Tongue (tissue), 2 donors: ENCODE measurements around the gene SUPV3L1. TPM values are rescaled to one million over a fixed set of nuclear protein-coding genes. Genes with fewer than 3 reads are reported as not detected.
"Not testable (repeated sequence)": the region's sequence is repeated elsewhere in the genome, so short reads cannot be mapped to it uniquely, and the experiment has no call there.

Experiments used
- DNase-seq: peaks from one replicate; pipeline ENCODE4 v3.0.0-alpha.2; 2015
- total RNA-seq: library from RNA; depleted of rRNA; stranded (reverse); fragments of >200 nt; gene quantifications from one replicate; pipeline ENCODE4 v1.2.3, GENCODE V29; 2014

The SUPV3L1 gene
- total RNA-seq, 1 donor from 2014 or later = 20.7 TPM

DNA sequence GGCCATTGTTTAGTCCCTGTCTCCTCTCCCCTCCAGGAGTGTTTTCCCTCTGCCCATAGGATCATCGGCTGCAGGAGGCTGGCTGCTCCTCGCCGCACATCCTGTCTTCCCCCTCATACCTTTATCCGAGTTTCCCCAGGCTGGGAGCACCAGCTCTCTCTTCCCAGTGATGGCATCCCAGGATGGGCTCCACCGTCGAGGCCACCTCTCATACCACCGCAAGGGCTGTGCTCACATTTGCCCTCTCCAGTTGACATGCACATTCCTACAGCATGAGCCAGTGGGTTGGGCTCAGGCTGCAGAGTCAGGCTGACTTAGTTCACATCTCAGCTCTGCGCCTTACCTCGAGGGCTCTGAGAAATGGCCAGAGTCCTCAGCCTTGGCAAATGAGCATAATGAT, 52.2 kb downstream of the SUPV3L1 start:
- DNase-seq = no peak

DNA sequence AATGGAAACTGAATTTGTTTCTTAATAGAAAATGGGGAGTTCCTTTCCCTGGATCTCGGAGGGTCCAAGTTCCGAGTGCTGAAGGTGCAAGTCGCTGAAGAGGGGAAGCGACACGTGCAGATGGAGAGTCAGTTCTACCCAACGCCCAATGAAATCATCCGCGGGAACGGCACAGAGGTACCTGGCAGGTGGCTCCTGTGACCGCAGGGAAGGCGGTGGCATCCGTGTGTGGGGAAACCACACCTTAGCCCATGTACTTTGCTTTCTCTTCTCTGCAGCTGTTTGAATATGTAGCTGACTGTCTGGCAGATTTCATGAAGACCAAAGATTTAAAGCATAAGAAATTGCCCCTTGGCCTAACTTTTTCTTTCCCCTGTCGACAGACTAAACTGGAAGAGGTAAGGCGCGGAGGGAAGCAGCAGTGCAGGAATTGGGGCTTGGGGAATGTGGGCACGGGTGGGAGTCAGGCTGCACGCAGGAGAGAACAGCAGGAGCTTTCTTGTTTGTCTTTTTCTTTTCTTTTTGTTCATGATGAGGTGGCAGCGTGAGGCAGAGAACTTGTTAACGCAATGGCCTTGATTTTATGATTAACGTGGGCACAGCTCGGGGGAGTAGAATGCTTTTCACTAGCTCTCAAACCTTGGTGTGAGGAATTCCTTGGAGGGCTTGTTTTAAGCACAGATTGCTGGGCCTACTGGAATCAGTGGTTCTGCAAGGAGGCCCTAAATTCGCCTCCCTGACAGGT, 52.9 kb downstream of the SUPV3L1 start:
- no peak for DNase-seq

DNA sequence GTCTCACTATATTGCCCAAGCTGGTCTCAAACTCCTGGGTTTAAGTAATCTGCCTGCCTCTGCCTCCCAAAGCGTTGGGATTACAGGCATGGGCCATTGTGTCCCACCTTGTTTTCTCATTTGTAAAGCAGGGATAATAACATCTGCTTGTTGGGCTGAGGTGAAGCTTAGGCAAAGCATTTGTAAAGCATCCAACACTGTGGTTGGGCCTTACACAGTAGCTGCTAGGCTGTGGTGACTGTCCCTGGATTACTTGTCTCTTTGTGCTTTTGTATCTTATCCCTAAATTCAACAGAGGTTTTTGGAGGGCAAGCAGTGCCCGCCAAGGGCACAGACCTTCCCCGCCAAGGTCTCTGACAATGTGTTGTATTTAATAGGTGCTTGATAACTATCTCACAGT, 54.4 kb downstream of the SUPV3L1 start:
- DNase-seq = no peak

DNA sequence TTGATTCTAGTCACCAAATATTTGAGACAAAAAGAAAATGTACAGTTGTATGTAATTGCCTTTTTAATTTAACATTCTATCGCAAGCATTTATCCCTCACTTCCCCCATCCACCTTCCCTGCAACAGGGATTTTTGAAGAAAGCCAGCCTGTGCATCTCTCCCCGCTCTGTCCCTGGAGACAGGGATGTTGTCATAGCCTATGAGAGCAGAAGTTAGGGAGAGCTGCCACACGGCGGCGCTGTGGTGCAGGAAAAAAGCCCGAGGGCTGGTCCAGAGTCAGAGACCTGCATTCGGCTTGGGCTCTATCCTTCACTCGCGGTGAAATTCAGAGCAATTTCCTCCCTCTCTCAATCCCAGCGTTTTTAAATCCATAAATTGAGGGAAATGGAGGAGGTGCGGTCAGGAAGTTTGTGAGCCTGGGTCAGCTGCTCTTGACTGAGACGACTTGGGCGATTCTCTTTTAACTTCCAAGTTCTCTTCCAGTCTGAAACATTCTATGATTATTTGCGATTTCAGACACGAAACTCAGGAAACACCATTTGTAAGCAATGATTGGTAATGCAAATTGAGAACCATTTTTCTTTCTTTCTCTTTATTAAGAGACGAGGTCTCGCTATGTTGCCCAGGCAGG, 57.6 kb downstream of the SUPV3L1 start:
- DNase-seq = peak; percentile 95

DNA sequence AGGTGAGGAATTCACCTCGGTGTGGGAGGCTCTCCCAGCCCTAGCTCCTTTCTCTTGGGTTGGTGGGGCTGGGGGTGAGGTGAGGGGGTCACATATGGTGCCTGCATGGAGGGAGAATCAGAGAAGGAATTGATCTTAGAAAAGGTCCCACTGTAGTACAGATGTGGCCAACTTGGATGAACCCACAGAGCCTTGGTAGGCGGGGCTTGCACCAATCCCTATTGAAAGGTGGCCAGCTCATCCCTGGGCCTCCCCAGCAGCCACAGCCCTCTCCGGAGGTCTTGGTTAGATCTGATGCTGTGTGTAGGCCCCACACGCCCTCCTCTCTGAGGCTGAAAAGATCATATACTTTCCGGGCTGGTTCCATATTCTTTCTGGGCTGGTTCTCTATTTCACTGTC, 59.1 kb downstream of the SUPV3L1 start:
- no peak for DNase-seq

DNA sequence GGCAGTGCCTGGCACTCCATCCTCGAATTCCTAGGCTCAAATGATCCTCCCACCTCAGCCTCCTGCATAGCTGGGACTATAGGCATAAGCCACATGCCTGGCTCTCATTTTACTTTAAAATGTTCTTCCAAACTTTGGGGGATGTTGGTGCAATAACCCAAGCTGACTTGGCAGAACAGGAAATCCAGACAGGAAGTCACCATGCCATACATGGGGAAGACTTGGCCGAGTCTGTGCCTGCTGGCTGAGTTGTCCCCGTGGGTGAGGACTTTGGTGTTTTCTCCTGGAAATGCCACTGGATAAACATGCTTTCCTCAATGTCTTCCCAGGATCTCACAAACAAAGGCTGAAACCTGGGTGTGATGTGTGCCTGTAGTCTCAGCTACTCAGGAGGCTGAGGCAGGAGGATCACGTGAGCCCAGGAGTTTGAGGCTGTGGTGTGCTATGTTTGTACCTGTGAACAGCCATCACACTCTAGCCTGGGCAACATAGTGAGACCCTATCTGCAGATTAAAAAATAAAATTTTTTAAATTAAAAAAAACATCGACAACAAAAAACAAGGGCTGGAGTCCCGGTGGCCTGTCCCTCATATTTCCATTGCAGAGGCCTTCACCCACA, 59.9 kb downstream of the SUPV3L1 start:
- no peak for DNase-seq

DNA sequence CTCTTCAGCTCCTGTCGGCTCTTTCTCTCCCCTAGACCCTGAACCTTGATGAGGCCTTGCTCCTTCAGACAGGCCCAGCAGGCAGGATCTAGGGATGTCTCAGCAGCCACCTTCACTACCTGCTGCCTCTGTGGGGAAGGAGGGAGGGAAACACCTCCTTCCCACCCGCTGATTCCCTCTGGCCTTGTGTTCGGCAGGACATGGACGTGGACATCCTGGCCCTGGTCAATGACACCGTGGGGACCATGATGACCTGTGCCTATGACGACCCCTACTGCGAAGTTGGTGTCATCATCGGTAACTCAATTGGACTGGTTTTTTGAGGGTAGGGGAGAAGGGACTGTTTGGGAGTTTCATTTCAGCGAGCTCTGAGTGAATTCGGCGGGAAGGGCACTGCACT, 60.4 kb downstream of the SUPV3L1 start:
- DNase-seq = no peak

DNA sequence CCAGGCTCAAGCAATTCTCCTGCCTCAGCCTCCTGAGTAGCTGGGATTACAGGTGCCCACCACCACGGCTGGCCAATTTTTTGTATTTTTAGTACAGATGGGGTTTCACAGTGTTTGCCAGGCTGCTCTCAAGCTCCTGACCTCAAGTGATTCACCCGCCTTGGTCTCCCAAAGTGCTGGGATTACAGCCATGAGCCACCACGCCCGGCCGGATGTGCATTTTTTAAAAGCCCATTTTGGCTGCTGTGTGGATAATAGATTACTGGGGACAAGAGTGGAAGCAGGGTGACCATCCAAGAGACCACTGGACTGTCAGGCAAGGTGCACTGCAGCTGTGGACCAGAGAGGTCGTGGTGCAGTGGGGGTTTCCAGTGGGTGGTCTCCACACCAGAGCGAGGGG, 61.5 kb downstream of the SUPV3L1 start:
- no peak for DNase-seq

DNA sequence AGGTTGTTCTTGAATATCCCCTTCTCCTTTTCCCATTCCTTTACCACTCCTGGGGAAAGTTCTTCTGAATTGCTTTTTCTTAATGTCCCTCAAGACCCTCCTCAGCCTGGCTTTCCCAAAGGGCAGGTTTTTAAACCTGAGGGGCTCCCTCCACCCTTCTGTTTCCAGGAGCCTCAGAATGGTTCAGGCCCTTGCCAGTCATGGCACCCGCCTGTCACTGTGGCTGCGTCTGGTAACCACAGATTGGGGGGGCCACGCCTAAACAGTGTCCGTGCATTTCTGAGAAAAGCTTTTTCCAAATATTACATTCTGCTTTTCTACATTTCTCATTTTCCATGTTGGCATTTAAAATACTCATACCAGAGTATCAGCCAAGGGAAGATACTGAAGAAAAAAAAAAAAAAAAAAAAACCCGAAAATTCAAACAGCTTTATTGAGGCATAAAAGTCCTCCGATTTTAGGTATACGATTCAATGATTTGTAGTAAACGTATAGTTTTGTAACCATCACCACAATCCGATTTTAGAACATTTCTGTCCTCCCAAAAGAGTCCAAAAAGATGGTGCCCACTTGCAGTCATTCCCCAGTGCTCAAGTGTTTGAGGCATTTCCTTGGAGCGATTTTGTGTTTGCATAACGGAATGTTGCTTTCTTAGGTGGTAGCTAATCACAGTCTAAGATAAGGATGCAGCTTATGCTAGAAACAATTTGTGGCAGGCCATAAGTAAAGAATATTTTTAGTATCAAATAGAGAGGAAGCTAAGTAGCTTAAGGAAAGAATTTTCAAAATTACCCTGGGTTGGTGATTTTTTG, 62.2 kb downstream of the SUPV3L1 start:
- no peak for DNase-seq

DNA sequence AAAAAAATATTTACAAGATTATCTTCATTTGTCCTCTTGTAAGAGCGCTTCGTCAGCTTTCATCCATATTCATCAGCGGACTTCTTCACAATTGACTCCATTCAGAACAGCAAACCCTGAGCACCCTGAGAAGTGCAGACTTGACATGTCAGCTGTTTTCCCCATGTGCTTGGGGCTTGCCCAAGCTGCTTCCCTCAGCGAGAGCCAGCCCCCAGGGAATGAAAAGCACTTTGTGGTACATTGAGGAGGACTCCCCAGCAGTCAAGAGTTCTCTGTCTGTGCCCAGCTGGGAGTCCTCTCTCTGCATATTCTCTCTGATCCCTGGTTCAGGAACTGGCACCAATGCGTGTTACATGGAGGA, 62.8 kb downstream of the SUPV3L1 start:
- peak; percentile 32 for DNase-seq

DNA sequence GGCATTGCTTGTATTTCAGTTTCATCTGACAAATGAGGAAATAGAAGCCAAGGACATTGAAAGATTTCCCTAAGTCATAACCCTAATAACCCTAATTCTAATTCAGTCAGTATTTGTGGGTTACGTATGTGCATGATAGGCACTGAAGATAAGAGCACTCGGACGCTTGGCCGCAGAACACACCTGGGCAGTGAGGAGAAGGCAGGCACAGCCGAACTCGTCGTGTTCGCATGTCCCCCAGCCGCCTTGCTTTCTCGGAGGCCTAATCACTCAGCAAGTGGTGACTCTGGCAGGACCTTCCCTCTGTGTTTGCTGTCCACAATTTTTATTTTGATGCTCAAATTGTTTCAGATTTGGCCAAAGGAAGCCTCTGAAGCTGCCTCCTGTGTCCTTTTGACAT, 63.8 kb downstream of the SUPV3L1 start:
- DNase-seq = no peak

DNA sequence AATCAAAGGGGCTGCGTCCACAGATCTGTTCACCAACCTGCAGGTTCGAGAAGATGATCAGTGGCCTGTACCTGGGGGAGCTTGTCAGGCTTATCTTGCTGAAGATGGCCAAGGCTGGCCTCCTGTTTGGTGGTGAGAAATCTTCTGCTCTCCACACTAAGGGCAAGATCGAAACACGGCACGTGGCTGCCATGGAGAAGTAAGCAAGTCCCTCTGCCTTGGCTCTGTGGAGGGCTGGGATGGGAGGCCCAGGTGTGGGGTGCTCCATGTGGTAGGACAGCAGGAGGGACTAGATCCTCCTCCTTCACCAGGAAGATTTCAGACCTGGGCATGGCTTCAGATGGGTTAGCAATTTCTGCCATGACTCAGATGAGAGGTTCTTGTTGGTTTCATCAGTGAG, 66.0 kb downstream of the SUPV3L1 start:
- DNase-seq = no peak

DNA sequence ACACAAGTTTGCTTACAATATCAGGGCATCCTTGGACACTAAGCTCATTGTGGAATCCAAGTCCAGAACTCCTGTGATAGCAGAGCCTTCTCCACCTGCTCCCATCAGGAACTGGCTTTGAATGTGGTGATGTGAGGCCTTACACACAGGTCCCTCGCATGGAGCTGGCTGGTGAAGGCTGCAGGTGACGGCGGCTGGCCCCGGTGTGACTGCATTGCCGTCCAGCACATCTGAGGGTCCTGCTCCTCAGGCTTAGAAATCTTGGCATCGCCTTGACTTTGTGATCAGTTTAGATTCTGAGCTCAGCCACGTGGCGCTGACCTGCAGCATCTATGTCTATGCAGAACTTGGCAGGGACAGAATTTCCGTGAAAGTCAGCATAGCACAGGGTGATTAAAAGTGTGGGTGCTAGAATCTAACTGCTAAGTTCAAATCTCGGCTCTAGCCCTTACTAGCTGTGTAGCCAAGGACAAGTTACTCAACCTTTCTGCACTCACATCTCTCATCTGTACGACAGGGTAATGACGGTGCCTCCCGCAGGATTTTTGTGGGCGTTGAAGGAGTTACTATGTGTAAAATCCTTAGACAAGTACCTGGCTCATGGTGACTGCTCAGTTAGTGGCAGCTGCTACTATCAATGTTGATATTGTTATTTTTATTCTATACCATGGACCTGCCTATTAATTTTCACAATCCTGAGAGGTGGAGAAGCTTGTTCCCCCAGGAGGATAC, 66.7 kb downstream of the SUPV3L1 start:
- DNase-seq = no peak

DNA sequence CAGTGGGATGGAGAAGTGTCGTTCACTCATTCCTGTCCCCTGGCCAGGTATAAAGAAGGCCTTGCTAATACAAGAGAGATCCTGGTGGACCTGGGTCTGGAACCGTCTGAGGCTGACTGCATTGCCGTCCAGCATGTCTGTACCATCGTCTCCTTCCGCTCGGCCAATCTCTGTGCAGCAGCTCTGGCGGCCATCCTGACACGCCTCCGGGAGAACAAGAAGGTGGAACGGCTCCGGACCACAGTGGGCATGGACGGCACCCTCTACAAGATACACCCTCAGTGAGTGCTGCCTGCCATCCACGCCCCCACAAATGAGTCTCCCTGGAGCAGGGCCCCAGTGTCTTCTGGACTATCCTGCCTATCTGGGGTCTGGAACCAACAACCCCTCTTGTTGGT, 67.3 kb downstream of the SUPV3L1 start:
- no peak for DNase-seq

DNA sequence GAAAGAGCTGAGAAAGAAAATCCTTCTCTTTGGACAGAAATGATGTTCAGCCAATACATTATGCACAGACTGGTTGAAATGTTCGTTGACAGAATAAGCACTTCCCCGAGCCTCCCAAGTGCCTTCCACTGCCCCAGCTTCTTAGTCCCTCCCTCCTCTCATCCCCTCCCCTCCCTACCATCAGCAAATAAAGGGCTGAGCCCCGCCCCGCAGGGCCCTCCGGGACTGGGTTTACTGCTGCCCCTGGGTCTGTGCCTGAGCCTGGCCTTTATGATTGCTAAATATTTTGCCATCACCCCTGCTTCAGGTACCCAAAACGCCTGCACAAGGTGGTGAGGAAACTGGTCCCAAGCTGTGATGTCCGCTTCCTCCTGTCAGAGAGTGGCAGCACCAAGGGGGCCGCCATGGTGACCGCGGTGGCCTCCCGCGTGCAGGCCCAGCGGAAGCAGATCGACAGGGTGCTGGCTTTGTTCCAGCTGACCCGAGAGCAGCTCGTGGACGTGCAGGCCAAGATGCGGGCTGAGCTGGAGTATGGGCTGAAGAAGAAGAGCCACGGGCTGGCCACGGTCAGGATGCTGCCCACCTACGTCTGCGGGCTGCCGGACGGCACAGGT, 68.2 kb downstream of the SUPV3L1 start:
- DNase-seq = no peak

DNA sequence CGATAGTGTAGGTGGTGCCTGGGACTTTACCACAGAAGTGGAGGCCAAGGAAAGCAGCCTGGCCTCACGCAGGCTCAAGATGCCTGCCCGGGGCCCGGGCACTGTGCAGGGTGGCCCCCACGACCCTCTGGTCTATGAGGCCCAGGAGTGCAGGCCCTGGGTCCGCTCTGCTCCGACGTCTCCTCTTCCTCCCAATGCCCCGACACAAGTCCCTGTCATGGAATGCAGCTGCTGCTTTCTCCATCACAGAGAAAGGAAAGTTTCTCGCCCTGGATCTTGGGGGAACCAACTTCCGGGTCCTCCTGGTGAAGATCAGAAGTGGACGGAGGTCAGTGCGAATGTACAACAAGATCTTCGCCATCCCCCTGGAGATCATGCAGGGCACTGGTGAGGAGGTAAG, 70.0 kb downstream of the SUPV3L1 start:
- DNase-seq = no peak

DNA sequence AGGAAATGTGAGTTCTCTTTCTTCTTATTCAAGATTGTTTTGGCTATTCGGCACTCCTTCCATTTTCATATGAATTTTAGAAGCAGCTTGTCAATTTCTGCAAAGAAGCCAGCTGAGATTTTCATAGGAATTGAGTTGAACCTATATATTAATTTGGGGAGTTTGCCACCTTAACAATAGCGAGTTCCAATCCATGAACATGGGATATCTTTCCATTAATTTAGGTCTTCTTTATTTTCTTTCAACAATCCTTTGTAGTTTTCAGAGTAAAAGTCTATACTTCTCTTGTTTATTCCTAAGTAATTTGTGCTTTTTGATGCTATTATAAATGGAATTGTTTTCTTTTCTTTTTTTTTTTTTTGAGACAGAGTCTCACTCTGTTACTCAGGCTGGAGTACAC, 71.4 kb downstream of the SUPV3L1 start:
- not testable (repeated sequence) for DNase-seq

DNA sequence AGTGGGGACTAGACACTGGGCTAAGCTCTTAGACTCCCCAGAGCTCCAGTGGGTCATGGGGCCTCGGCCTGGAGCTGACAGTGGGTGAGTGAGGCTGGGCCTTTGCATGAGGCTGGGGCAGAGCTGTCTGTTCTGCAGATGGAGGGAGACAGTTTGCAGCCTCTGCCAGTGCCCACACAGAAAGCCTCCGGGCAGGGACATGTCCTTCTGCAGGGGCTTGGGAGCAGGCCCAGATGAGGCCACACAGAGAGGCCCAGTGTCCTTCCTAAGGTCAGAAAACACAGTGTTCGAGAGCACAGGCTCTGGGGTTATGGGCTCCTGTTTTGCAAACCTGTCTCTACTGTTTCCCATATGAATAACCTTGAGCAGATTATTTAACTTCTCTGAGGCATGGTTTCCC, 73.1 kb downstream of the SUPV3L1 start:
- no peak for DNase-seq

DNA sequence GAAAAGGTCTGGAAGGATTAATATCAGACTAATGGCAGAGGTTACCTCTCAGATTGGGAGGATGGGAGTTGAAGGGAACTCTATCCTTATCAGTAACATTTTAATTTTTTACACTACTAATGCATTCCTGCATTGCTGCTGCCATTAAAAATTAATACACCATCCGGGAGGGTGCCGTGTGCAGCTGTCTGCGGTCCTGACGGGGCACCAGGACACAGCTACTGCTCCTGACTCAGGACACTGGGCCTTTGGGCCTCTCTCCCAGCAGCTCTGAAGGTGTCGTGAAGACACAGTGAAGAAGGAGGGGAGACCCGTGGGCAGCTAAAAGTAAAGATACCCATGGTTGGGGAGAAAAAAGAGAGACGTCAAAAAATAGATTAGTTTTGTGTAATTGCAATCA, 74.8 kb downstream of the SUPV3L1 start:
- DNase-seq = no peak
